ENCODE results near the gene DCAF7. TPM values are rescaled to one million over a fixed set of nuclear protein-coding genes. Genes with fewer than 3 reads are reported as not detected.

Gene DCAF7, protein sequence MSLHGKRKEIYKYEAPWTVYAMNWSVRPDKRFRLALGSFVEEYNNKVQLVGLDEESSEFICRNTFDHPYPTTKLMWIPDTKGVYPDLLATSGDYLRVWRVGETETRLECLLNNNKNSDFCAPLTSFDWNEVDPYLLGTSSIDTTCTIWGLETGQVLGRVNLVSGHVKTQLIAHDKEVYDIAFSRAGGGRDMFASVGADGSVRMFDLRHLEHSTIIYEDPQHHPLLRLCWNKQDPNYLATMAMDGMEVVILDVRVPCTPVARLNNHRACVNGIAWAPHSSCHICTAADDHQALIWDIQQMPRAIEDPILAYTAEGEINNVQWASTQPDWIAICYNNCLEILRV
- polyA plus RNA-seq (2013, experiment 1 of 2), result 39.1 TPM
- polyA plus RNA-seq (2013, experiment 2 of 2), result 48.3 TPM

DNA sequence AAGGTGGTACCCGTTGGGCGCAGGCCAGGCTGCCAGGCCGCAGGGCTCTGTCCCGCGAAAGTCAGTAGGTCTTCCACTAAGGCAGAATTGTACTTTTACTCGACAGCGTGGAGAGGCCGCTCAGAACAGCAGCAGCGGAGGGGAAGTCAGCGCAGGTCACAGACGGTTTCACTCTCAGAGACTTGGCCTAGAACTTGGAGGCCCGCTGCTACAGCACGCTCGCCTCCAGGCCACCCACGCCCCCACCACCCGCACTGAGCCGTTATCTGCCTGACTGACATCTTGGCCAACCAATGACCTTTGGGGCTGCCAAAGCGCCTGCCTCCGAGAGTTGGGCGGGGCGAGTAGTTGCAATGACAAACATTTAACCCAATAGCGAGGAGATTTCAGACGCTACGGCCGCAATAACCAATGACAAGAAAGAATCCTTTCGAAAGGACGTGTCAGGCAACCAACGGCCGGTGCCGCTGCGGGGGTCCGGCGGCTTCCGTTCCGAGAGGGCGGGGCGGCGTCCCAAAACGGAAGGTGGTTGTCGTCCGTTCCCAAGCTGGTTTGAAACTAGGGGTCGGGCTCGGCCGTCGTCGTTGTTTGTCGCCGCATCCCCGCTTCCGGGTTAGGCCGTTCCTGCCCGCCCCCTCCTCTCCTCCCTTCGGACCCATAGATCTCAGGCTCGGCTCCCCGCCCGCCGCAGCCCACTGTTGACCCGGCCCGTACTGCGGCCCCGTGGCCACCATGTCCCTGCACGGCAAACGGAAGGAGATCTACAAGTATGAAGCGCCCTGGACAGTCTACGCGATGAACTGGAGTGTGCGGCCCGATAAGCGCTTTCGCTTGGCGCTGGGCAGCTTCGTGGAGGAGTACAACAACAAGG, at the start of gene DCAF7:
TSS of gene DCAF7 (plus strand) at position 532 of the 871 bp plus-strand sequence. CDS start at position 733, 201 bp downstream.
- Histone ChIP-seq H3K36me3 (ENCODE audit: insufficient read depth, low read length) (no peaks in the 10 kb centered on the region), H3K4me3 (ENCODE audit: low read length) (peak within 1 kb of the TSS; percentile 94), H3K9ac (ENCODE audit: low read depth, low read length) (peak within 1 kb of the TSS; percentile 70), H3K27ac (ENCODE audit: low read depth, low read length) (peak within 1 kb of the TSS; percentile 82), H3K9me3 (ENCODE audit: insufficient read depth, low read depth, low read length) (no peaks in the 10 kb centered on the region), H3K4me1 (ENCODE audit: insufficient read depth, low read length) (peaks cover 13% of the 10 kb centered on the region), H3K27me3 (ENCODE audit: insufficient read depth, low read length) (no peaks in the 10 kb centered on the region)
- under 1% methylated on average over 72 of the region's 72 CpGs for WGBS

DNA sequence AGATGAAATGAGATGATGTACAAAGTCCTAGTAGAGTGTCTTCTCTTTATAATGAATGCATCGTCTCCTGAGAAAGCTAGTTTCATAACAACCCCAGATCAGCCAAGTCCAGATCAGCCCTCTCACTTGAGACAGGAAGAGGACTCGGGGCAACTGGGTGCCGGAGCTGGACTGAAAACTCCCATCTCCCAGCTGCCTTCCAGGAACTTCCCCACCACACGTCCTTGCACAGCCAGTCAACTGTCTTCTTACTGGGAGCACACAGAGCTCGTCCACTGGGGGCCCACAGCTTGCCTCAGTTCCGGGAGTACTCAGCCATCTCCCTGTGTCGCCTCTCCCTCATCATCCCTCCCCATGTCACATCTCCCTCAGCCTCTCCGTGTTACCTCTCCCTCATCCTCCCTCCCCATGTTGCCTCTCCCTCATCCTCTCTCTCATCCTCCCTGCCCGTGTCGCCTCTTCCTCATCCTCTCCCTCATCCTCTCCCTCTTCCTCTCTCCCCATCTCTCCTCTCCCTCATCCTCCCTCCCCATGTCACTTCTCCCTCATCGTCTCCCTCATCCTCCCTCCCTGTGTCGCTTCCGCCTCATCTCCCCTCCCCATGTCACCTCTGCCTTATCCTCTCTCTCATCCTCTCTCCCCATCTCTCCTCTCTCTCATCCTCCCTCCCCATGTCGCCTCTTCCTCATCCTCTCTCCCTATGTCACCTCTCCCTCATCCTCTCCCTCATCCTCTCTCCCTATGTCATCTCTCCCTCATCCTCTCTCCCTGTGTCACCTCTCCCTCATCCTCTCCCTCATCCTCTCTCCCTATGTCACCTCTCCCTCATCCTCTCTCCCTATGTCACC, 49.5 kb upstream of the DCAF7 start:
- Histone ChIP-seq H3K9ac (ENCODE audit: low read depth, low read length) (no peak overlapping the region), H3K36me3 (ENCODE audit: insufficient read depth, low read length) (no peaks in the 10 kb centered on the region), H3K9me3 (ENCODE audit: insufficient read depth, low read depth, low read length) (0 out of 2 replicates have a peak, but pooled peaks cover under 1% of the 10 kb centered on the region), H3K4me1 (ENCODE audit: insufficient read depth, low read length) (no peaks in the 10 kb centered on the region), H3K27ac (ENCODE audit: low read depth, low read length) (no peak overlapping the region), H3K4me3 (ENCODE audit: low read length) (no peak overlapping the region), H3K27me3 (ENCODE audit: insufficient read depth, low read length) (no peaks in the 10 kb centered on the region)
- WGBS, result 71% methylated on average over 14 of the region's 14 CpGs

DNA sequence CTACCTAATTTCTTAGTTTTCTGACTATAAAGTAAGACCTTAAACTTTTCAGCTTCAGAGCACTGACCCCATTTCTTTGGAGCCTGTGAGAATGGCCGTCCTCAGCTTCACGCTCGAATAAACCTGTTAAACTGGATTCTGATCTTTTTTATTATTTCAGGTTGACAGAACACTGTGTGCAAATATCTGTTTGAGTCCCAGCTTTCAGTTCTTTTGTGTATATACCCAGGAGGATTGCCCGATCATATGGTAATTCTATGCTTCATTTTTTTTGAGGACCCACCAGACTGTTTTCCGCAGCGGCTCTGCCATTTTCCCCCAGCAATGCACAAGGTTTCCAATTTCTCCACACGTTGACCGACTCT, 47.0 kb upstream of the DCAF7 start:
- no peaks in the 10 kb centered on the region for H3K36me3 ChIP-seq (ENCODE audit: insufficient read depth, low read length)
- no peak overlapping the region for H3K27ac ChIP-seq (ENCODE audit: low read depth, low read length)
- 89% methylated on average over 8 of the region's 8 CpGs for WGBS

DNA sequence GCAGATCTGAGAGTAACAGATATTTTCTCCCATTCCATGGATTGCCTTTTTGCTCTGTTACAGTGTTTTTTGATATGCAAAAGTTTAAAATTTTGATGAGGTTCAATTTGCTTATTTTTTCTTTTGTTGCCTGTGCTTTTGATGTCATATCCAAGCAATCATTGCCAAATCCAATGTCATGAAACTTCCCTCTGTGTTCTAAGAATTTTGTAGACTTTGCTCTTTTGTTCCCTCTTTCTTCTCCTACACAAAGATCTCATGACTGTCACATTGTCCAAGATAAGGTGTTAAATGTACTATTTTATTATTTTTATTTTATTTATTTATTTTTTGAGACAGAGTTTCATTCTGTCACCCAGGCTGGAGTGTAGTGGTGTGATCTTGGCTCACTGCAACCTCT, 46.0 kb upstream of the DCAF7 start:
- H3K27ac ChIP-seq (ENCODE audit: low read depth, low read length), result no peak overlapping the region
- 0 out of 2 replicates have a peak, but pooled peaks cover 2% of the 10 kb centered on the region for H3K9me3 ChIP-seq (ENCODE audit: insufficient read depth, low read depth, low read length)
- H3K4me3 ChIP-seq (ENCODE audit: low read length), result no peak overlapping the region
- H3K27me3 ChIP-seq (ENCODE audit: insufficient read depth, low read length), result no peaks in the 10 kb centered on the region
- no peaks in the 10 kb centered on the region for H3K4me1 ChIP-seq (ENCODE audit: insufficient read depth, low read length)
- H3K36me3 ChIP-seq (ENCODE audit: insufficient read depth, low read length), result no peaks in the 10 kb centered on the region
- no peak overlapping the region for H3K9ac ChIP-seq (ENCODE audit: low read depth, low read length)

More for the DNA sequence above, 47.0 kb upstream of the DCAF7 start:
- H3K27me3 ChIP-seq (ENCODE audit: insufficient read depth, low read length), result no peaks in the 10 kb centered on the region
- no peak overlapping the region for H3K9ac ChIP-seq (ENCODE audit: low read depth, low read length)
- 0 out of 2 replicates have a peak, but pooled peaks cover 2% of the 10 kb centered on the region for H3K9me3 ChIP-seq (ENCODE audit: insufficient read depth, low read depth, low read length)
- H3K4me1 ChIP-seq (ENCODE audit: insufficient read depth, low read length), result no peaks in the 10 kb centered on the region
- H3K4me3 ChIP-seq (ENCODE audit: low read length), result no peak overlapping the region

DNA sequence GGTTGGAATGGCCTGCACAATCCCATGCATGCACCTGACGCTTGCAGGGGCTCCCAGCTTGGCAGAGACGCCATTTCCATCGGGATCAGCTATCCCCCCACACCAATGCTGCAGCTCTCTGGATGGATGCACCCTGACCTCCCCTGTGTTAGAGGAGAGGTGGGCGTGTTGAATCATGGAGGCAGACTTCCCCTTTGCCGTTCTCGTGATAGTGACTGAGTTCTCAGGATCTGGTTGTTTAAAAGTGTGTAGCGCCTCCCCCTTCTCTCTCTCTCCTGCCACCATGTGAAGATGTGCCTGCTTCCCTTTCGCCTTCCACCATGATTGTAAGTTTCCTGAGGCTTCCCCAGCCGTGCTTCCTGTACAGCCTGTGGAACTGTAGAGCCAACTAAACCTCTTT, 44.9 kb upstream of the DCAF7 start:
- Histone ChIP-seq H3K9ac (ENCODE audit: low read depth, low read length) (no peak overlapping the region), H3K36me3 (ENCODE audit: insufficient read depth, low read length) (no peaks in the 10 kb centered on the region), H3K9me3 (ENCODE audit: insufficient read depth, low read depth, low read length) (0 out of 2 replicates have a peak, but pooled peaks cover 2% of the 10 kb centered on the region), H3K27me3 (ENCODE audit: insufficient read depth, low read length) (no peaks in the 10 kb centered on the region), H3K4me3 (ENCODE audit: low read length) (no peak overlapping the region), H3K27ac (ENCODE audit: low read depth, low read length) (no peak overlapping the region), H3K4me1 (ENCODE audit: insufficient read depth, low read length) (no peaks in the 10 kb centered on the region)
- WGBS, result 86% methylated on average over 9 of the region's 9 CpGs

DNA sequence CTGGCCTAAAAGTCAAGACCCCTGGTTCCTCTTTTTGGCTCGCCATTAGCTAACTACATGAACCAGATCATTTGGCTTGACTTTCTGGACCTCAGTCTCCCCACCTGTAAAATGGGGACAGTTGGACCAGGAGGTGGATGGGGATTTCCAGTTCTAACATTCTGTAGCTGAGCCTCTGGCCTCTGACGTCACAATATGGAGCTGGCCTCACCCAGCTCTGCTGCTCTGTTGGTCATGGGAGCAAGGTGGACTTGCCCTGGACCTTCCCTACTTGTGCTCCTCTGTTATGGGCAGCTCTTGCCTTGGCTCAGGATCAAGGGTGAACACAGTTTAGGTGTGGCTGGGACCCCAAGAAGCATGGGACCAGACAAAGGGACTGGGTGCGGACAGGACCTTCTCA, 43.6 kb upstream of the DCAF7 start:
- no peaks in the 10 kb centered on the region for H3K36me3 ChIP-seq (ENCODE audit: insufficient read depth, low read length)
- 0 out of 2 replicates have a peak, but pooled peaks cover 2% of the 10 kb centered on the region for H3K9me3 ChIP-seq (ENCODE audit: insufficient read depth, low read depth, low read length)
- H3K27ac ChIP-seq (ENCODE audit: low read depth, low read length), result no peak overlapping the region
- 94% methylated on average over 3 of the region's 3 CpGs for WGBS
- no peak overlapping the region for H3K9ac ChIP-seq (ENCODE audit: low read depth, low read length)
- no peaks in the 10 kb centered on the region for H3K27me3 ChIP-seq (ENCODE audit: insufficient read depth, low read length)
- no peaks in the 10 kb centered on the region for H3K4me1 ChIP-seq (ENCODE audit: insufficient read depth, low read length)
- no peak overlapping the region for H3K4me3 ChIP-seq (ENCODE audit: low read length)

DNA sequence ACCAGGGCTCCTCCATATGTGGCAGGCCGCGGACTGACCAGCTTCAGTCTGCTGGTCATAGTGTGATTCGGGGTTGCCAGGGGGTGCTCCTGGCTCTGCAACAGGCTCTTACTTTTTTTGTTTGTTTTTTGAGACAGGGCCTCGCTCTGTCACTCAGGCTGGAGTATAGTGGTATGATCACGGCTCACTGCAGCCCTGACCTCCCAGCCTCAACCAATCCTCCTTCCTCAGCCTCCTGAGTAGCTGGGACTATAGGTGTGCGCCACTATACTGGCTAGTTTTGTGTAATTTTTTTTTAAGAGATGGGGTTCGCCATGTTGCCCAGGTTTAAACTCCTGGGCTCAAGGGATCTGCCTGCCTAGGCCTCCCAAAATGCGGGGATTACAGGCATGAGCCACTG, 38.9 kb upstream of the DCAF7 start:
- Histone ChIP-seq H3K9me3 (ENCODE audit: insufficient read depth, low read depth, low read length) (no peaks in the 10 kb centered on the region), H3K4me3 (ENCODE audit: low read length) (no peak overlapping the region), H3K4me1 (ENCODE audit: insufficient read depth, low read length) (no peaks in the 10 kb centered on the region), H3K36me3 (ENCODE audit: insufficient read depth, low read length) (no peaks in the 10 kb centered on the region), H3K27me3 (ENCODE audit: insufficient read depth, low read length) (no peaks in the 10 kb centered on the region; the same call in 1 of the 2 replicates), H3K9ac (ENCODE audit: low read depth, low read length) (no peak overlapping the region), H3K27ac (ENCODE audit: low read depth, low read length) (no peak overlapping the region)
- 93% methylated on average over 8 of the region's 8 CpGs for WGBS

DNA sequence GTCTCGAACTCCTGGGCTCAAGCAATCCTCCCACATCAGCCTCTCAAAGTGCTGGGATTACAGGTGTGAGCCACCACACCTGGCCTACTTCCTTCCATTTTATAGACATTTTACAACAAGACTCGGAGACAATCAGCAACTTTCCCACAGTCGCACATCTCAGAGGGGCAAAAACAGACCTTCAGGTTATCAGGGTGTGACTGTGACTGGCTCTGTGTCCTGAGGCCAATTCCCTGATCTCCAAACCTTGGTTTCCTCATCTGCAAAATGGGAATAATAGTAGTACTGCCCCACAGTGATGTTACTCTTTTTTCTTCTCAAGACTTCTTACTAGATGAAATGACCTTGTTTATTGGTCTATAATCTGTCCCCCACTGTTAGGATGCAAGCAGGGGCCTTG, 37.9 kb upstream of the DCAF7 start:
- no peak overlapping the region for H3K9ac ChIP-seq (ENCODE audit: low read depth, low read length)
- H3K36me3 ChIP-seq (ENCODE audit: insufficient read depth, low read length), result no peaks in the 10 kb centered on the region
- H3K27ac ChIP-seq (ENCODE audit: low read depth, low read length), result no peak overlapping the region
- no peaks in the 10 kb centered on the region for H3K4me1 ChIP-seq (ENCODE audit: insufficient read depth, low read length)
- no peaks in the 10 kb centered on the region; the same call in 1 of the 2 replicates for H3K27me3 ChIP-seq (ENCODE audit: insufficient read depth, low read length)
- H3K4me3 ChIP-seq (ENCODE audit: low read length), result no peak overlapping the region
- WGBS, result 94% methylated on average over 3 of the region's 3 CpGs
- H3K9me3 ChIP-seq (ENCODE audit: insufficient read depth, low read depth, low read length), result no peaks in the 10 kb centered on the region

DNA sequence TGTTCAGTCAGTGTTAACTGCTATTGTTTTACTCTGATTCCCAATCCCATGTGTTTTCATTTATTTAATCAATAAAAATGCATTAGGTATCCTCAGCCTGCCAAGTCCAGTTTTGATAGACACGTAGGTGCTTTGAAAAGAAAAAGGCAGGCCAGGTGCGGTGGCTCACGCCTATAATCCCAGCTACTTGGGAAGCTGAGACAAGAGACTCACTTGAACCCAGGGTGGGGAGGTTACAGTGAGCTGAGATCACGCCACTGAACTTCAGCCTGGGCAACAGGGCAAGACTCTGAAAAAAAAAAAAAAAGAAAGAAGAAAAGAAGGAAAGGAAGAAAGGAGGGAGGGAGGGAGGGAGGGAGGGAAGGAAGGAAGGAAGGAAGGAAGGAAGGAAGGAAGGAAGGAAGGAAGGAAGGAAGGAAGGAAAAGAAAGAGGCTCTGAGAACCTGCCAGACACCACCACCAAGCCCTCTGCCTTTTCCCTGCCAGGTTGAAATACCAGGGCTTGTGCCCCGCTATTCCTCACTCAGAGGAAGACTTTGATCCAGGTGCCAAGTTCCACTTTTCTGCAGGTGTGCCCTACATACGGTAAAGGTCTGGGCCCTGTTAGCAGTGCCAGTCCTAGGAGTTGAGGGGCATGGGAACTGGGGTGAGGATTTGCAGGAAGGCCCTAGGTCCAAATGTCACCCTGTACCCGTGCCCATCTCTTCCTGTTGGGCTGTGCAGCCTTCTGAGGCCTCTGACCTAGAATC, 37.2 kb upstream of the DCAF7 start:
- H3K27me3 ChIP-seq (ENCODE audit: insufficient read depth, low read length), result no peaks in the 10 kb centered on the region; the same call in 1 of the 2 replicates
- no peaks in the 10 kb centered on the region for H3K36me3 ChIP-seq (ENCODE audit: insufficient read depth, low read length)
- 92% methylated on average over 7 of the region's 7 CpGs for WGBS
- no peak overlapping the region for H3K4me3 ChIP-seq (ENCODE audit: low read length)
- no peak overlapping the region for H3K9ac ChIP-seq (ENCODE audit: low read depth, low read length)
- H3K9me3 ChIP-seq (ENCODE audit: insufficient read depth, low read depth, low read length), result no peaks in the 10 kb centered on the region
- H3K4me1 ChIP-seq (ENCODE audit: insufficient read depth, low read length), result no peaks in the 10 kb centered on the region
- no peak overlapping the region for H3K27ac ChIP-seq (ENCODE audit: low read depth, low read length)

DNA sequence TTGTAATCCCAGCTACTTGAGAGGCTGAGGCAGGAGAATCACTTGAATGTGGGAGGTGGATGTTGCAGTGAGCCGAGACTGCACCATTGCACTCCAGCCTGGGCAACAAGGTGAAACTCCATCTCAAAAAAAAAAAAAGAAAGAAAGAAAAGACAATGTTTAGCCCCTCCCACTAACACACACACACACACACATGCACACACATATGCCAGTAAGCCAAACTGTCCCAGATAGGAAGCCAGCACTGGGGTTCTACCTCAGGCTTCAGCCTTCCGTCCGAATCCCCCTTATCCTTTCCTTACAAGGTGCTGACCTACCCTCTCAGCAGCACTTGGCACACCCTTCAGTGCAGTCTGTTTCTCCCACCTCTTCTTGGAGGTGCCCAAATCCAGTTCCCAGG, 35.8 kb upstream of the DCAF7 start:
- no peak overlapping the region for H3K9ac ChIP-seq (ENCODE audit: low read depth, low read length)
- H3K36me3 ChIP-seq (ENCODE audit: insufficient read depth, low read length), result no peaks in the 10 kb centered on the region
- H3K4me3 ChIP-seq (ENCODE audit: low read length), result no peak overlapping the region
- no peak overlapping the region for H3K27ac ChIP-seq (ENCODE audit: low read depth, low read length)
- WGBS, result 90% methylated on average over 2 of the region's 3 CpGs
- no peaks in the 10 kb centered on the region for H3K9me3 ChIP-seq (ENCODE audit: insufficient read depth, low read depth, low read length)
- H3K27me3 ChIP-seq (ENCODE audit: insufficient read depth, low read length), result no peaks in the 10 kb centered on the region; the same call in 1 of the 2 replicates
- H3K4me1 ChIP-seq (ENCODE audit: insufficient read depth, low read length), result no peaks in the 10 kb centered on the region

Measured in HUES64 (cell line).